Measurements from ENCODE around the gene ARHGAP19.

Gene ARHGAP19

GRCh38 chr10:97192952-97193435 is 99.4 kb downstream of the ARHGAP19 start:
- no peak for TF ChIP-seq CTCF (IDR thresholded peaks at IDR 0.05; ENCODE audit: borderline replicate concordance, extremely low read depth, low read length, poor library complexity, severe bottlenecking)
- TF ChIP-seq EZH2 (IDR thresholded peaks at IDR 0.05; ENCODE audit: borderline replicate concordance, low read depth, low read length, severe bottlenecking) = no peak
- Histone ChIP-seq H3K79me2 (ENCODE audit: insufficient read depth, low read length) (no peaks in the 10 kb centered on the region), H3K27me3 (ENCODE audit: insufficient read depth, low read length, poor library complexity) (peaks cover 36% of the 10 kb centered on the region), H3K9me3 (ENCODE audit: insufficient read depth, low read length, severe bottlenecking) (no peaks in the 10 kb centered on the region), H3K27ac (ENCODE audit: low read length) (no peak overlapping the region), H3K36me3 (ENCODE audit: insufficient read depth, low read length) (no peaks in the 10 kb centered on the region), H3K4me2 (ENCODE audit: insufficient read depth, low read length) (no peak overlapping the region), H4K20me1 (ENCODE audit: insufficient read depth, low read length) (peaks cover 5% of the 10 kb centered on the region; the same call in 1 of the 2 replicates), H3K9ac (ENCODE audit: low read depth, low read length) (no peak overlapping the region), H3K4me3 (ENCODE audit: low read depth in 1 of 2, low read length in 2 of 2) (no peak overlapping the region), H3K4me1 (ENCODE audit: insufficient read depth, low read length) (peaks cover 23% of the 10 kb centered on the region), H2AFZ (ENCODE audit: low read depth, low read length) (no peak overlapping the region)
- no peak for DNase-seq
- no peak for ATAC-seq (ENCODE audit: insufficient read depth, low read depth)

- Histone ChIP-seq H3K4me2 (ENCODE audit: insufficient read depth, low read length) (no peak overlapping the region), H3K36me3 (ENCODE audit: insufficient read depth, low read length) (no peaks in the 10 kb centered on the region), H3K4me1 (ENCODE audit: insufficient read depth, low read length) (peaks cover 8% of the 10 kb centered on the region), H3K4me3 (ENCODE audit: low read depth in 1 of 2, low read length in 2 of 2) (no peak overlapping the region), H3K27ac (ENCODE audit: low read length) (no peak overlapping the region), H3K9ac (ENCODE audit: low read depth, low read length) (no peak overlapping the region), H2AFZ (ENCODE audit: low read depth, low read length) (no peak overlapping the region), H3K79me2 (ENCODE audit: insufficient read depth, low read length) (no peaks in the 10 kb centered on the region), H4K20me1 (ENCODE audit: insufficient read depth, low read length) (peaks cover 6% of the 10 kb centered on the region; the same call in 1 of the 2 replicates), H3K9me3 (ENCODE audit: insufficient read depth, low read length, severe bottlenecking) (no peaks in the 10 kb centered on the region), H3K27me3 (ENCODE audit: insufficient read depth, low read length, poor library complexity) (peaks cover 52% of the 10 kb centered on the region)
- ATAC-seq (ENCODE audit: insufficient read depth, low read depth) (no peak), DNase-seq (no peak)
- TF ChIP-seq CTCF (IDR thresholded peaks at IDR 0.05; ENCODE audit: borderline replicate concordance, extremely low read depth, low read length, poor library complexity, severe bottlenecking) (no peak), EZH2 (IDR thresholded peaks at IDR 0.05; ENCODE audit: borderline replicate concordance, low read depth, low read length, severe bottlenecking) (no peak)
Observed at GRCh38 chr10:97190450-97190849, 102.0 kb downstream of the ARHGAP19 start.

GRCh38 chr10:97188261-97188711 is 104.2 kb downstream of the ARHGAP19 start:
- no peak overlapping the region for H3K4me3 ChIP-seq (ENCODE audit: low read depth in 1 of 2, low read length in 2 of 2)
- peak; percentile 67 for ATAC-seq (ENCODE audit: insufficient read depth, low read depth)
- H3K9ac ChIP-seq (ENCODE audit: low read depth, low read length) = no peak overlapping the region
- H3K79me2 ChIP-seq (ENCODE audit: insufficient read depth, low read length) = no peaks in the 10 kb centered on the region
- no peak overlapping the region for H3K4me2 ChIP-seq (ENCODE audit: insufficient read depth, low read length)
- no peak overlapping the region; the same call in 1 of the 2 replicates for H2AFZ ChIP-seq (ENCODE audit: low read depth, low read length)
- H3K4me1 ChIP-seq (ENCODE audit: insufficient read depth, low read length) = peaks cover 8% of the 10 kb centered on the region
- H3K27me3 ChIP-seq (ENCODE audit: insufficient read depth, low read length, poor library complexity) = peaks cover 65% of the 10 kb centered on the region
- no peaks in the 10 kb centered on the region for H3K36me3 ChIP-seq (ENCODE audit: insufficient read depth, low read length)
- TF ChIP-seq CTCF (IDR thresholded peaks at IDR 0.05; ENCODE audit: borderline replicate concordance, extremely low read depth, low read length, poor library complexity, severe bottlenecking) (no peak), EZH2 (IDR thresholded peaks at IDR 0.05; ENCODE audit: borderline replicate concordance, low read depth, low read length, severe bottlenecking) (no peak)
- DNase-seq = peak; percentile 58
- peaks cover 6% of the 10 kb centered on the region; the same call in 1 of the 2 replicates for H4K20me1 ChIP-seq (ENCODE audit: insufficient read depth, low read length)
- H3K27ac ChIP-seq (ENCODE audit: low read length) = no peak overlapping the region
- no peaks in the 10 kb centered on the region for H3K9me3 ChIP-seq (ENCODE audit: insufficient read depth, low read length, severe bottlenecking)
